ENCODE results near the gene ARMCX4. TPM values are rescaled to one million over a fixed set of nuclear protein-coding genes. Genes with fewer than 3 reads are reported as not detected.
"Not testable (repeated sequence)": the region's sequence is repeated elsewhere in the genome, so short reads cannot be mapped to it uniquely, and the experiment has no call there.

The ARMCX4 gene
- total RNA-seq, 1 experiment from 2014 or later = 17.0 TPM

DNA sequence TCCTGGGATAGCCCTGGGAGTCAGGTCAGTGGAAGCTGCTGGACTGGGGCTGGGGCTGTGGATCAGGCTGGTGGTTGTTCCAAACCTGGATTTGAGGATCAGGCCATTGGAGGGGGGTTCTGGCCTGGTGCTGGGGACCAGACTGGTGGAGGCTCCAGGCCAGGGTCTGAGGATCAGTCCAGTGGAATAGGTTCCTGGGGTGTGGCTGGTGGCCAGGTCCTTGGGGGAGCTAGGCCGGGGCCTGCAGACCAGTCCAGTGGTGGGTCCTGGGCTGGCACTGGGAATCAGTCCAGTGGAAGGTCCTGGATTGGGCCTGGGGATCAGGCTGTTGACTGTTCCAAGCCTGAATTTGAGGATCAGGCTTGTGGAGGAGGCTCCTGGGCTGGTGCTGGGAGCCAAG lies 8.0 kb downstream of the ARMCX4 start:
- Histone ChIP-seq H3K56ac (ENCODE audit: insufficient read length, low read depth, low read length) (no peak overlapping the region), H2BK12ac (ENCODE audit: insufficient read length, low read depth, low read length) (no peak overlapping the region), H4K91ac (ENCODE audit: insufficient read length, low read depth, low read length) (no peak overlapping the region), H2AK5ac (ENCODE audit: insufficient read length, low read length) (no peak overlapping the region), H4K8ac (replicated peaks; ENCODE audit: insufficient read length, low read depth, low read length) (no peak overlapping the region), H4K20me1 (ENCODE audit: control insufficient read depth, insufficient read depth, insufficient read length) (no peaks in the 10 kb centered on the region), H3K79me2 (ENCODE audit: insufficient read depth, low read length) (no peaks in the 10 kb centered on the region), H3K23me2 (ENCODE audit: insufficient read length, low read depth, low read length, poor library complexity, severe bottlenecking) (no peaks in the 10 kb centered on the region), H3T11ph (ENCODE audit: low read length) (no peak overlapping the region), H3K18ac (ENCODE audit: insufficient read length, low read depth, low read length) (no peak overlapping the region), H2AFZ (ENCODE audit: low read length) (no peak overlapping the region), H3K4me2 (ENCODE audit: insufficient read depth, insufficient read length, low read length) (no peak overlapping the region), H3K9ac (ENCODE audit: extremely low read depth, insufficient read length, low read length) (no peak overlapping the region), H3K4me1 (ENCODE audit: insufficient read depth, low read length) (no peaks in the 10 kb centered on the region), H3K14ac (ENCODE audit: insufficient read depth, low read length) (no peak overlapping the region), H2BK5ac (ENCODE audit: insufficient read length, low read length) (no peak overlapping the region), H3K27ac (ENCODE audit: insufficient read length, low read depth, low read length) (no peak overlapping the region), H3K27me3 (ENCODE audit: insufficient read depth, low read length) (no peaks in the 10 kb centered on the region), H2BK20ac (ENCODE audit: low read depth, low read length, poor library complexity, severe bottlenecking) (no peak overlapping the region), H3K79me1 (ENCODE audit: insufficient read depth, low read depth, low read length, poor library complexity, severe bottlenecking) (no peaks in the 10 kb centered on the region), H4K5ac (ENCODE audit: insufficient read length, low read depth, low read length) (no peak overlapping the region), H2BK15ac (ENCODE audit: low read depth, low read length) (no peak overlapping the region), H3K9me3 (ENCODE audit: control insufficient read depth, low read depth, low read length) (peaks cover 72% of the 10 kb centered on the region), H3K23ac (ENCODE audit: insufficient read length, low read depth, low read length) (no peak overlapping the region), H2BK120ac (ENCODE audit: low read depth, low read length, poor library complexity, severe bottlenecking) (no peak overlapping the region), H3K4ac (ENCODE audit: low read depth, low read length) (no peak overlapping the region)
- DNase-seq = no peak
- TF ChIP-seq, protein P1, sequence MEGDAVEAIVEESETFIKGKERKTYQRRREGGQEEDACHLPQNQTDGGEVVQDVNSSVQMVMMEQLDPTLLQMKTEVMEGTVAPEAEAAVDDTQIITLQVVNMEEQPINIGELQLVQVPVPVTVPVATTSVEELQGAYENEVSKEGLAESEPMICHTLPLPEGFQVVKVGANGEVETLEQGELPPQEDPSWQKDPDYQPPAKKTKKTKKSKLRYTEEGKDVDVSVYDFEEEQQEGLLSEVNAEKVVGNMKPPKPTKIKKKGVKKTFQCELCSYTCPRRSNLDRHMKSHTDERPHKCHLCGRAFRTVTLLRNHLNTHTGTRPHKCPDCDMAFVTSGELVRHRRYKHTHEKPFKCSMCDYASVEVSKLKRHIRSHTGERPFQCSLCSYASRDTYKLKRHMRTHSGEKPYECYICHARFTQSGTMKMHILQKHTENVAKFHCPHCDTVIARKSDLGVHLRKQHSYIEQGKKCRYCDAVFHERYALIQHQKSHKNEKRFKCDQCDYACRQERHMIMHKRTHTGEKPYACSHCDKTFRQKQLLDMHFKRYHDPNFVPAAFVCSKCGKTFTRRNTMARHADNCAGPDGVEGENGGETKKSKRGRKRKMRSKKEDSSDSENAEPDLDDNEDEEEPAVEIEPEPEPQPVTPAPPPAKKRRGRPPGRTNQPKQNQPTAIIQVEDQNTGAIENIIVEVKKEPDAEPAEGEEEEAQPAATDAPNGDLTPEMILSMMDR (conservative IDR thresholded peaks at IDR 0.05) = no peak
- Mint-ChIP-seq H3K9me3 (peaks cover 65 to 68% of the 10 kb centered on the region in 2 experiments), H3K27me3 (ENCODE audit: low read depth) (no peaks in the 10 kb centered on the region; the same call in 1 of the 2 replicates), H3K4me3 (no peak overlapping the region), H3K27ac (no peak overlapping the region), H3K36me3 (ENCODE audit: insufficient read depth in 1 of 3, low read depth in 3 of 3) (peaks cover 12 to 35% (median 20%) of the 10 kb centered on the region in 3 experiments), H3K4me1 (no peaks in the 10 kb centered on the region)
- WGBS (ENCODE audit: extremely low coverage, insufficient read length, low lambda C conversion rate) = no CpG with 5 or more reads among the region's 1 CpG

GRCh38 chrX:101502929-101503328 lies 17.7 kb downstream of the ARMCX4 start:
- not testable (repeated sequence) for H4K91ac ChIP-seq (ENCODE audit: insufficient read length, low read depth, low read length); H3K4me1 ChIP-seq (ENCODE audit: insufficient read depth, low read length); H3K4me3 Mint-ChIP-seq; H3K79me2 ChIP-seq (ENCODE audit: insufficient read depth, low read length); H3K4ac ChIP-seq (ENCODE audit: low read depth, low read length); H3T11ph ChIP-seq (ENCODE audit: low read length); H3K27me3 ChIP-seq (ENCODE audit: insufficient read depth, low read length); H3K23me2 ChIP-seq (ENCODE audit: insufficient read length, low read depth, low read length, poor library complexity, severe bottlenecking); H2AK5ac ChIP-seq (ENCODE audit: insufficient read length, low read length); H3K14ac ChIP-seq (ENCODE audit: insufficient read depth, low read length); H3K4me1 Mint-ChIP-seq; H3K27me3 Mint-ChIP-seq (ENCODE audit: low read depth); H2BK20ac ChIP-seq (ENCODE audit: low read depth, low read length, poor library complexity, severe bottlenecking); H3K79me1 ChIP-seq (ENCODE audit: insufficient read depth, low read depth, low read length, poor library complexity, severe bottlenecking); H3K27ac Mint-ChIP-seq; DNase-seq; H2BK12ac ChIP-seq (ENCODE audit: insufficient read length, low read depth, low read length); H2BK120ac ChIP-seq (ENCODE audit: low read depth, low read length, poor library complexity, severe bottlenecking); H2AFZ ChIP-seq (ENCODE audit: low read length); H3K56ac ChIP-seq (ENCODE audit: insufficient read length, low read depth, low read length); H3K18ac ChIP-seq (ENCODE audit: insufficient read length, low read depth, low read length); H3K27ac ChIP-seq (ENCODE audit: insufficient read length, low read depth, low read length); H3K23ac ChIP-seq (ENCODE audit: insufficient read length, low read depth, low read length); H3K9ac ChIP-seq (ENCODE audit: extremely low read depth, insufficient read length, low read length); H2BK5ac ChIP-seq (ENCODE audit: insufficient read length, low read length); H4K20me1 ChIP-seq (ENCODE audit: control insufficient read depth, insufficient read depth, insufficient read length); H2BK15ac ChIP-seq (ENCODE audit: low read depth, low read length); H4K5ac ChIP-seq (ENCODE audit: insufficient read length, low read depth, low read length); H4K8ac ChIP-seq (replicated peaks; ENCODE audit: insufficient read length, low read depth, low read length); H3K4me2 ChIP-seq (ENCODE audit: insufficient read depth, insufficient read length, low read length)
- H3K9me3 ChIP-seq (ENCODE audit: control insufficient read depth, low read depth, low read length) = peaks cover 31% of the 10 kb centered on the region
- WGBS (ENCODE audit: extremely low coverage, insufficient read length, low lambda C conversion rate) = no CpG with 5 or more reads among the region's 1 CpG
- peaks cover 15 to 52% (median 41%) of the 10 kb centered on the region in 3 experiments for H3K36me3 Mint-ChIP-seq (ENCODE audit: insufficient read depth in 1 of 3, low read depth in 3 of 3)
- H3K9me3 Mint-ChIP-seq = peaks cover 60 to 65% of the 10 kb centered on the region in 2 experiments

Measured in H9 (cell line).